GM19452 (cell line): Measurements from ENCODE around the gene NXN.

ENCODE experiments used
- ATAC-seq: cut with Tn5 transposase; IDR thresholded peaks from one replicate; pipeline ENCODE4 v1.9.1; 2021; ENCODE audit not compliant: unreplicated experiment

The NXN gene

DNA sequence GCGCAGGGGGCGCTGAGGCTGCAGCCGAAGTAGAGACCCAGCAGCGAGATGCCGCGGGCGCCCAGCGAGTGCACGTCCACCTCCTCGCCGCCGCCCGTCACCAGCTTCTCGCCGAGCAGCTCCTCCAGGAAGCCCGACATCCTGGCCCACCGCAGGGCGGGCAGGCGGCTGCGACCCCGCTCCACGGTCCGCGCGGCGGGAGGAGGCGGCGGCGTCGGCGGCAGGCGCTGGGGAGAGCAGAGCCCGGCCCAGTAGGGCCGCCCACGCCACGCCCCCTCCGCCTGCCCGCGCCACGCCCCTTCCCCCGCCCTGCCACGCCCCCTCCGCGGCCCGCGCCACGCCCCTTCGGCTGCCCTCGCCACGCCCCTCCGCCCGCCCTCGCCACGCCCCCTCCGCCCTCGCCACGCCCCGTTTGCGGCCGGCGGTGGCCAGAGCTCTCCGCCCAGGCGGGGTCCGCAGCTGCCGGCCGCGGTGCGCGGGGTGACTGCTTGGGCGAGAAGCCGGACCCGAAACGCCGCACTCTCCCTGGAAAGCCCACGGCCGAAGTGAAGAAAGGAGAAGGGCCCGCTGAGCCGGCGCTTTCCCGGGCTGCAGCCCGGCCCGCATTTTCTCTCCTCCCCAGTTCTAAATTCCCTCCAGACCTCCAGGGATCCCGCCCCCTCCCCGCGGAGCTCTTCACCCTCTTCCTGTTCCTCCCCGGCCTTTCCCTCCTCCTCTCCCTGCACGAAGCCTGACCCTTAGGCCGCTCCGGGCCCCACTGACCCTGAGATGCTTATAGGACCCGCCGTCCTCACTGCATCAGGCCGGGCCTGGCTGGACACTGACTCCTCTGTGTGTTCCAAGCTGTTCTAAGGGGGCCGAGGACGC, at the start of gene NXN:
Gene NXN (minus strand): TSS at position 238 of the 867 bp plus-strand sequence.
- ATAC-seq: peak; percentile 60

DNA sequence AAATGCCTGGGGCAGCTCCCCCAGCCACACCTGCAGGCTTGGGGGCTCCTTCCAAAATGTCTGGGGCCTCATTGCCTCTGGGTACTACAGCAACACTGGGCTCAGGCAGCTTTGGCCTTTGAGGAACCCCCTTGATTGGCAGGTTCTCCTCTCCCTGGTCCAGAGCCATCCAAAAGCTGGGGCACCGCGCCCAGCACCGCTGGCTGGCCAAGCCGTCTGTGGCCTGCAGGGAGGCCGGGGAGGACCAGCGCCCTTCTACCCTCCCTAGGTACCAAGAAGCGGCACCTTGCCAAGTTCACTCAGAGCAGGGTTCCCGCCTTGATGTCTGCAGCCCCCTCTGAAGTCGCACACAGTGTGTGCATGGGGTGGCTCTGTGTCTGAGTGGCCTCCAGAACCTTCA, 47.5 kb upstream of the NXN start:
- no peak for ATAC-seq

DNA sequence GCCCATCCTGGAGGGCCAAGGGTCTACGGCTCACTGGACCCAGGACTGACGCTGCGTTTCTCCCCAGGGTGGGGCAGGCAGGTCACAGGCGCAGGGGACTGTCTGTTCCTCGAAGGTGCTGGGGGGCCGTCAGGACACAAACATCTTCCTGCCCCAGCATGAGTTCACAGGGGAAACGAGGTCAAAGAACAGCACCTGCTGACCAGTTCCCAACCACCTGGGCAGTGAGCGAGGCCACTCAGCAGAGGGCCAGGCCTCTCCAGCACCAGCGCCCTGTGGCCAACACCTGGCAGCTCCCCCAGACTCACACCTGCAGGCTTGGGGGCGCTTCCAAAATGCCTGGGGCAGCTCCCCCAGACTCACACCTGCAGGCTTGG, 47.0 kb upstream of the NXN start:
- no peak for ATAC-seq

DNA sequence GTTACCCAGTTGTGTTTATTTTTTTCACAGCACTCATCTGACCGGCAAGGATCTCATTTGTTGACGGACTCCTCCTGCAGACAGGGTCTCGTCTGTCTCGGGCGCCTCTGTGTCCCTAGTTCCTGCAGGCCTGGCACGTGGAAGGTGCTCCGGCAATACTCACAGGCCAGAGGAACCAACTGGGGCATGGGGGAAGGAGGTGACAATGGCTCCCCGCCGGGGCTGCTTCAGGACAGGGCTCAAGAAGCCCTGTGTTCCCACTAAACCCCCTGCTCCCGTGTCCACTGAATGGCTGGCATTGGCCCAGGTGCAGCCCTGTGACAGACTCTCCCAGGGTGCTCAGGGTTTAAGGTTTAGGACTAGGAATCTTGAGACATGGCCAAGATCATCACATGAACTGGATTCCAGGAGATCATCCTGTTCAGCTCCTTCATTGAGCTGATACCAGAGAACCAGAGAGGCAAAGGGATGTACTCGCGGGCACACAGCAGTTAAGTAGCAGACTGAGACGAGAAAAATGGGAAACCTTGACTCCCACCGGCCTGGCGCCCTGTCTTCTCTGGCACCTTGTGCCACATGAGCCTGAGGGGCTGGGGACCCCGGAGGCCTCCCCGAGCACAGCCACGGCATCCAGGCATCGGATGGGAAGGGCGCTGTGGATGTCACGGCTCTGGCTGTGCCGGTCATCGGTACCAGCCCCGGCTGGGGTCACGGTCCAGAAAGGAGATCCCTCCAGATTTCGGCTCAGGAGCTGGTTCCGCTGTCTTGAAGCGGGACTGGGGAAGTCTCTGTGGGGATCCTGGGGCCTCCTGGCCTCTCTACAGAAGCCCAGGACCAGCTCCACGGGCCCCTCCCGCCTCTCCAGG, 46.4 kb upstream of the NXN start:
- no peak for ATAC-seq

DNA sequence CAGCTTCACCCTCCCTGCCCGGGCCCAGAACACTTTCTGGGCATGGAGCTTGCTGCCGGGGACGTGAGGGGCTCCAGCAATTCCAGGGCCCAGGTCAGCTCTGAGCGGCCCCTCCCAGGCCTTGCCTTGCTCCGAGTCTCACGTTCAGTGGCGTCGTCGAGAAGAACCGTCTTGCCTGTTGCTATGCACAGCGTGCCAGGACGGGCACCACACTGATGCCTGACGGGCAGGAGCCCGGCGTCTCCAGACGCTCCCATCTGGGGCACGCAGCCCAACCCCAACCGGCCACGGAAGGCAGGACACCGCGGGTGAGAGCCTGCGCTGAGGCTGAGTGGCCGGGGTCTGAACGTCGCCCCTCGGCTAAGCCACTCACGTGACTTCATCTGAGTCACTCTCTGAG, 44.5 kb upstream of the NXN start:
- no peak for ATAC-seq

DNA sequence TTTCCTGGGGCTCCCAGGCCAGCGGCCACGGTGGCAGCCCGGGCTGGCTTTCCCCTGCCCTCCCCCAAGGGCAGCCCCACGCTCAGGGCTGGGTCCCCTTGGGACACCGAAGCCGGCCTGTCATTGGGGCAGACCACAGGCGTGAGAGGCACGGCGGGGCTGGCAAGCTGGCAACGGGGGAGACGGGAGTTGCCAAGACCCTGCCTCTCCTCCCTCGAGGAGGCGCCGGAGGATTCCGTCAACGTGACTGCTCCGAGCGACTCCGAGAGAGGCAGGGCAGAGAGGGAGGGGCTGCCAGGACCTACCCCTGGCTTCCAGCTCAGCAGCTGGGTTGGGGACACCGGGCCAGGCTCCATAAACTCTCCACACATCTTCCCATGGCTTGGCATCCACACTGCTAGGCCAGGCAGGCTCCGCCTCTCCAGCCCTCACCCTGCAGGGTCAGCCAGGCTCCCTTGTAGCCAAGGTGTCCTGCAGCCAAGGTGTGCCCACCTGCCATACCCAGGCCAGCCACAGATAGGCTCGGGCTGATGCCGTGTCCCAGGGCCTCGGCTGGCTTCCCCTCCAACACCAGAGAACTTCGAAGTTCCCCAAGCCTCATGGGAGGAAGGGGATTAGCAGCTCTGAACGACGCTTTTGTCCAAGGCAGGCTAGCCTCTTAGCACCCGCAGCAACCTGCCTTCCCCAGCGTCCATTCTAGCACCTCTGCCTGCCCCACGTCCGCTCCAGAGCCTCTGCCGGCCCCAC, 42.9 kb upstream of the NXN start:
- no peak for ATAC-seq

- ATAC-seq: no peak
Observed at GRCh38 chr17:1021147-1021546, 41.6 kb upstream of the NXN start.

DNA sequence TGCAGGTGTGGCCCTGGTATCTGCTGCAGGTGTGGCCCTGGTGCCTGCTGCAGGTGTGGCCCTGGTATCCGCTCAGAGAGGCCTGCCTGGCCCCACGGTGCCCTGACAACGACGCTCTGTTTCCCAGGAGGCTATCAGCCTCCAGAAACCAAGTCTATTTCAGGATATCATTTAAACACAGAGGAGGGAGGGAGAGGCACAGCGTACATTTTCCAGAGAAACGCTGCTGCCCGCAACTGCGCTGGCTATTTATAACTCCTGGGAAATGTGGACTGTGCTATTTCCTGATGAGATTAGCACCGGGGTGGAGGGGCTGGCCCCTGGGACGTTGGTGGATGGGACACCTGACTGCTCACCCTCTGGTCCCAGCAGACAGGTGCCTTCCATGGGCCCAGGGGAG, 39.9 kb upstream of the NXN start:
- no peak for ATAC-seq

GRCh38 chr17:1018547-1018946, 39.0 kb upstream of the NXN start:
- ATAC-seq: no peak

DNA sequence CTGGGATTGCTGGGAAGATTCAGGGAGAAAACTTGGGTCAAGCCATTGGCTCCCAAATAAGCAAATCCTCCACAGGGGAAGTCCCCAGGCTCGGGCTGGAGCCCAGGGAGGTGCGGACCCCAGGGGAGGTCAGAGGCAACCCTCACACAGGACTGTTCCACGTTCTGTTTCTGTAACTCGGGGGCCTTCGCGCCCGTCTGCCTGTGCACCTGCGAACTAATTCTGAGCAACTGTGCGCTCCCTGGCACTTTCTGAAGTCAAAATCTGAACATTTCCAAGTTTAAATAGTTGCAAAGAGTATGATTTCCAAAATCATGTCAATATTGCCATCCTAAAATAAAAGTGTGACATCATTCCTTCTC, 34.1 kb upstream of the NXN start:
- ATAC-seq: no peak

GRCh38 chr17:1012823-1013728, 33.5 kb upstream of the NXN start:
- no peak for ATAC-seq

DNA sequence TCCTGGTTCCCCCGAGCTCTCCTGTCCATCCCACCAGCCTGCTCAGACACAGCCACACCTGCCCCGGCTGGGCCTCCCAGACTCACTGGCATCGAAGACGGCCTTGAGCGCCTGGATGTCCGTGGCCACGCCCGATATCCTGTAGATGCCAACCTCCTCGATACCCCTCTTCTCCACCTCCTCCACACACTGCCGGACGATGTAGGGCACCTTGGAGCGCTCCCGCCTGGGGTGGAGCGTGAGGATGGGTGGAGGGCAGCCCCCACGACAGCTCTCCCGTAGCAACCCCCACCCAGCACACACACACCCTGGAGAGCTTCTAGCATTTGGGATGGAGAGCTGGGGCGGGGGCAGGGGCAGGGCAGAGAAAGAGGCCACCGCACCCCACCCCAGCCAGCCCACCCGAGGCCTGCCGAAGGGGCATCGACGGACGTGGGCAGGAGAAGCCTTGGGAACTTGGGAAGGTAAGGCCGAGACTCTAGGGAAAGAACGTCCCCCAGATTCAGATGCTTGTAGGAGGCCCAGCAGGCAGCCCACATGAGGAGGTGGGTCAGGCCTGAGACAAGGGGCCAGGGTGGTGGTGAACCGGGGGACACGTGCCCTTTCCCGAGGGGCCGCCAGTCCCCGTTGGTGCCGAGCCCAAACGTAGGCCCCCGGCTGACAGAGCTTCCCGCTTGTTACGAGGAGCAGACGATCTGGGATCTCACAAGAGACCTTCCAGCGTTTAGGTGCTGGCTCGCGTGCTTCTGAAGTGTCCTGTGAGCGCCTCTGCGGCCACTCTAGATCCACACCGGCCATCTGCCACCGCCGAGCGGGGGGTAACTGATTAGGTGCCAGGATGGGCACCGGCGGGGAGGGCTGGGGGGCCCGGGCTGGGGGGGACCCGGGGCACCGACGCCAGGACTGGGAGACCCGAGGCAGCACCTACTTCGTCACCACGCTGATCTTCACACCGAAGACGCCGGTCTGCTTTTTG, 32.5 kb upstream of the NXN start:
- no peak for ATAC-seq

DNA sequence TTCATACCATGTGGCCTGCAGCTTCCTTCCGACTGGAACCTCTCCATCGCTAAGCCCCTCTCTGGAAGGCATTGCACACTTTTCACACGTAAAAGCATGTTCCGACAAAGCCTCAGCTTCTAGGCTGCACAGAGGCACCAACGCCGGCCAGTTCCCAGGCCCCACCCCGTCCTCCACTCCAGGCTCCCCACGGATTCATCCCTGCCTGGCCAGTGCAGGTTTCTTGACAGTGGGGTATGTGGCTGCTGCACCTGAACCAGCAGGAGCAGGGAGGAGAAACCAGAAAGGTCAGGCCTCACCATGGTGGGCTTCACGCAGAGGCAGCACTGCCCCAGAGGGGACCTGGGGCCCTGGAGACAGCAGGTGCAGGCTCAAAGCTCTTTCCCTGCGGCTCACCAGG, 31.6 kb upstream of the NXN start:
- ATAC-seq: no peak

DNA sequence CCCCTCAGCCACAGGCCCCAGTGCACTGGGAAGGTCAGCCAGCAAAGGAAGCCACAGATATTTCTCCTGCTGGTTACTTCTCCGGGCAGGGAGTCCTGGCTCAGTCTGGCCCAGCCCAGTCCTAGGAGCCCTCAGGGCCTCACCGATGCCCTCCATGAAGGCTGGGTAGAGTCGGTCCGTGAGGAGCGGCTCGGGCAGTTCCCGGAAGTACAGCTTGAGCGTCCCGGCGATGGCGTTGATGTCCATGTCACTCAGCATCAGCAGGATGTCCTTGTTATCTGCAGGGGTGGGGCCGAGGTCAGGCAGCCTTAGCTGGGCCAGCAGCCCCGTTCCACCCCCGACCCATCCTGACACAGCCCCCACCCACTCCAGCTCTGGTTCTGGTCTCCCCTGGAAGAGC, 31.0 kb upstream of the NXN start:
- no peak for ATAC-seq

GRCh38 chr17:1010086-1010450, 30.5 kb upstream of the NXN start:
- no peak for ATAC-seq

DNA sequence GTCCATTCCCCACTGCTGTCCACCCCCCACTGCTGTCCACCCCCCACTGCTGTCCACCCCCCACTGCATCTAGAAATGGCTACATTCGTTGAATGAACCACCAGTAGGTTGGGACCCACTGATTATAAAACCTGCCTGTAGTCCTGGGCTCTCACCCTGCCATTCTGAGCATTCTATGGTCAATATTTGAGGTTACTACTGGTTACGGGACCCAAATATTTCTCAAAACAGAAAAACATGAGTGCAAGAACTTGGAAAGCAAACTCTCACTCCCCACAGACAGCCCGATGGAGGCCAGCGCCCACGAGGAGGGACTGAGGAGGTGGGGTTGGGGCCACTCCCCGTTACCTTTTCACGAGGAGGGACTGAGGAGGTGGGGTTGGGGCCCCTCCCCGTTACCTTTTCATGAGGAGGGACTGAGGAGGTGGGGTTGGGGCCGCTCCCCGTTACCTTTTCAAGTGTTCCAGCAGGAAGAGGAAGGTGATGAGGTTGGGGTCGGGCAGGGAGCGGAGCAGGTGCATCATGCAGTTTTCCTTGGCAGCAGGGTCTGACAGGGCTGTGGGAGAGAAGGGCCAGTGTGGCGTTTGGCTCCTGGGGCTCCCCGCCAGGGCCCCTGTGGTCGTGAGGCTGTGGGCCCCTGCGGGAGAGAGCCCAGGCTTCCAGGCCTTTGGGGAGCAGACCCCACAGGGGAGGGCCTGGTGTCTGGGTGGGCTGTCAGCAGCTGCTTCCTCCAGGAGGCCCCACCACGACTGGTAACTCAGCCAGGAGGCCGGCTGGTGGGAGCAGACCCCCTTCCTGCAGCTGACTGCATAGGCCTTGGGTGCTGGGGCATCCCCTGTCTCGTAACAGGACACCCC, 29.9 kb upstream of the NXN start:
- no peak for ATAC-seq

- no peak for ATAC-seq
Observed at GRCh38 chr17:1008008-1008761, 28.6 kb upstream of the NXN start.
